Calu3 (cell line): ENCODE measurements around the gene AIFM2. TPM values are rescaled to one million over a fixed set of nuclear protein-coding genes. Genes with fewer than 3 reads are reported as not detected.
"Not testable (repeated sequence)": the region's sequence is repeated elsewhere in the genome, so short reads cannot be mapped to it uniquely, and the experiment has no call there.

ENCODE experiments used
- BruUV-seq: library from RNA; stranded (reverse); fragments of 400-500 nt; replicated peaks from 2 replicates; lab custom pipeline; 2021; lab: Mats Ljungman, UMichigan
- CTCF ChIA-PET: fragments of 300-600 bp; sonication (Branson Sonifier 250); formaldehyde crosslinking; loops from one replicate; lab custom pipeline; 2022; ENCODE audit warnings: antibody characterized with exemption; lab: Charles Lee
- DNase-seq: peaks from one replicate; pipeline ENCODE4 v3.0.0; 2022
- H3K27ac Mint-ChIP-seq: one replicate; pipeline ENCODE4 v1.8.0; 2022; ENCODE audit warnings: mixed read lengths; ENCODE audit not compliant: unreplicated experiment
- H3K27me3 Mint-ChIP-seq: one replicate; pipeline ENCODE4 v1.8.0; 2022; ENCODE audit warnings: mixed read lengths; ENCODE audit not compliant: unreplicated experiment
- H3K36me3 Mint-ChIP-seq: one replicate; pipeline ENCODE4 v1.8.0; 2022; ENCODE audit warnings: mild to moderate bottlenecking, moderate library complexity, mixed read lengths; ENCODE audit not compliant: insufficient read depth, unreplicated experiment
- H3K4me1 Mint-ChIP-seq: one replicate; pipeline ENCODE4 v1.8.0; 2022; ENCODE audit warnings: mild to moderate bottlenecking, low read depth, mixed read lengths; ENCODE audit not compliant: unreplicated experiment
- H3K4me3 Mint-ChIP-seq: one replicate; pipeline ENCODE4 v1.8.0; 2022; ENCODE audit warnings: mild to moderate bottlenecking, low read depth, moderate library complexity, mixed read lengths; ENCODE audit not compliant: unreplicated experiment
- H3K9me3 Mint-ChIP-seq: one replicate; pipeline ENCODE4 v1.8.0; 2022; ENCODE audit warnings: low read depth, mixed read lengths; ENCODE audit not compliant: unreplicated experiment
- CTCF ChIP-seq: fragments of 200-600 bp; IDR thresholded peaks from one replicate; pipeline ENCODE4 v1.8.0; 2022; ENCODE audit warnings: antibody characterized with exemption; ENCODE audit not compliant: unreplicated experiment
- intact Hi-C: fragments of 100-400 bp; cut with micrococcal nuclease; formaldehyde crosslinking; loops from one replicate; pipeline ENCODE4 v1.10.0; 2022; ENCODE audit not compliant: unreplicated experiment
- total RNA-seq: library from RNA; stranded (reverse); gene quantifications from 2 replicates; pipeline ENCODE4 v1.2.3, GENCODE V29; 2022

The AIFM2 gene
- total RNA-seq, 1 experiment from 2014 or later: 21.1 TPM

GRCh38 chr10:70124415-70124814 lies 8.2 kb downstream of the AIFM2 start:
- DNase-seq: no peak
- Mint-ChIP-seq H3K4me1 (no peaks in the 10 kb centered on the region), H3K27me3 (no peaks in the 10 kb centered on the region), H3K27ac (no peak overlapping the region), H3K9me3 (peaks cover 2% of the 10 kb centered on the region), H3K36me3 (peaks cover 13% of the 10 kb centered on the region), H3K4me3 (no peak overlapping the region)
- intact Hi-C loops: no loop called here
- no peak for TF ChIP-seq CTCF
- BruUV-seq: no TSS peak
- CTCF ChIA-PET: no interaction called here

- no TSS peak for BruUV-seq
- CTCF ChIA-PET: no interaction called here
Observed at GRCh38 chr10:70123817-70124216, 8.8 kb downstream of the AIFM2 start.

GRCh38 chr10:70123166-70123565 lies 9.5 kb downstream of the AIFM2 start:
- H3K27me3 Mint-ChIP-seq, intact Hi-C loops, H3K27ac Mint-ChIP-seq, BruUV-seq, DNase-seq, H3K9me3 Mint-ChIP-seq, H3K4me1 Mint-ChIP-seq, H3K4me3 Mint-ChIP-seq: not testable (repeated sequence)
- CTCF ChIA-PET: interaction anchor here (1.2 kb wide), 1 partner anchor 23 kb away, joined by 4 read pairs; the partner anchor contains the start of gene TYSND1
- H3K36me3 Mint-ChIP-seq: peaks cover 13% of the 10 kb centered on the region

More at GRCh38 chr10:70123817-70124216, 8.8 kb downstream of the AIFM2 start:
- peaks cover 2% of the 10 kb centered on the region for H3K9me3 Mint-ChIP-seq
- intact Hi-C loops: no loop called here
- no peak overlapping the region for H3K4me3 Mint-ChIP-seq
- H3K36me3 Mint-ChIP-seq: peaks cover 13% of the 10 kb centered on the region
- H3K27ac Mint-ChIP-seq: no peak overlapping the region
- no peaks in the 10 kb centered on the region for H3K27me3 Mint-ChIP-seq
- DNase-seq: no peak
- TF ChIP-seq CTCF: no peak
- no peaks in the 10 kb centered on the region for H3K4me1 Mint-ChIP-seq

GRCh38 chr10:70122742-70123141 lies 9.9 kb downstream of the AIFM2 start:
- no TSS peak for BruUV-seq
- no peaks in the 10 kb centered on the region for H3K4me1 Mint-ChIP-seq
- no peak for DNase-seq
- TF ChIP-seq CTCF: no peak
- peaks cover 2% of the 10 kb centered on the region for H3K9me3 Mint-ChIP-seq
- intact Hi-C loops: no loop called here
- H3K27ac Mint-ChIP-seq: no peak overlapping the region
- no peak overlapping the region for H3K4me3 Mint-ChIP-seq
- H3K27me3 Mint-ChIP-seq: no peaks in the 10 kb centered on the region
- CTCF ChIA-PET: interaction anchor here (1.2 kb wide), 1 partner anchor 24 kb away, joined by 4 read pairs; the partner anchor contains the start of gene TYSND1
- peaks cover 13% of the 10 kb centered on the region for H3K36me3 Mint-ChIP-seq

- intact Hi-C loops: no loop called here
- no peaks in the 10 kb centered on the region for H3K4me1 Mint-ChIP-seq
Observed at GRCh38 chr10:70121281-70121949, 11.2 kb downstream of the AIFM2 start.

More at GRCh38 chr10:70121281-70121949, 11.2 kb downstream of the AIFM2 start:
- peaks cover 9% of the 10 kb centered on the region for H3K36me3 Mint-ChIP-seq
- CTCF ChIA-PET: interaction anchor here (0.7 kb wide), 1 partner anchor 239 kb away, joined by 11 read pairs; no protein-coding TSS in a partner anchor
- no TSS peak for BruUV-seq
- no peak overlapping the region for H3K4me3 Mint-ChIP-seq
- no peak for TF ChIP-seq CTCF
- H3K9me3 Mint-ChIP-seq: peaks cover 2% of the 10 kb centered on the region
- H3K27ac Mint-ChIP-seq: no peak overlapping the region
- DNase-seq: no peak
- no peaks in the 10 kb centered on the region for H3K27me3 Mint-ChIP-seq
